Fibroblast of lung (primary cell): ENCODE measurements around the gene ZMYM4.

ENCODE experiments used
- CTCF ChIP-seq, 2 donors: IDR thresholded peaks in 1 of 2; conservative IDR thresholded peaks in 1 of 2; 1 replicate in 1 of 2; 2 replicates in 1 of 2; pipeline ENCODE4 v1.5.1; 2011 to 2012; ENCODE audit warnings: low read length in 2 of 2, control low read depth in 1 of 2, inconsistent platforms in 1 of 2, low read depth in 1 of 2, mild to moderate bottlenecking in 1 of 2
- EZH2 ChIP-seq: IDR thresholded peaks from 2 replicates; pipeline ENCODE4 v1.5.1; 2012; ENCODE audit warnings: low read length, control low read depth, mild to moderate bottlenecking; ENCODE audit errors: missing control alignments

GRCh38 chr1:35394386-35394785, 125.9 kb downstream of the ZMYM4 start:
- TF ChIP-seq CTCF (conservative IDR thresholded peaks at IDR 0.05 in 1 of 2, IDR thresholded peaks at IDR 0.05 in 1 of 2; ENCODE audit: low read depth in 1 of 2, low read length in 2 of 2) = no peak
- TF ChIP-seq EZH2 = no peak
